Measurements from ENCODE around the gene GRID2.

Gene GRID2

DNA sequence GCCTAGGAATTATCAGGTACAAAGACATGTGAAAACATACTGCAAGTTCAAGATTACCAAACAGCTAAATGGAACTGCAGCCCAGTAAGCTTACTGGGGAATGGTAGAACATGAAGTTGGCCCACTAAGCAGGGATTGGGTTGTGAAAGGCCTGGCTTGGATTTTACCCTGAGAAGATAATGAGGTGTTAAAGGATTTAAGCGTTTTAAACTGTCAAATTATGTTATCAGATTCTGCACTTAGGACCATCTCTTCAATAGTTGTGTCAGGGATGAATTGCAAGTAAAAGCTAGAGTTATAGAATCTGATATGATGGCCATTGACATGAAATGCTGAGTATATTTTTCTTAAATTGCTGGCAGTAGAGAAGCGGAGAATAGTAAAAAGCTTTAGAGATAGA is 225.7 kb downstream of the GRID2 start:
- Histone ChIP-seq H2BK12ac (ENCODE audit: low read length) (no peak overlapping the region), H2BK120ac (ENCODE audit: insufficient read depth, low read length, poor library complexity) (no peak overlapping the region), H4K12ac (ENCODE audit: low read depth, low read length) (no peak overlapping the region), H2BK5ac (ENCODE audit: low read depth, low read length, poor library complexity) (no peak overlapping the region), H3K4me1 (ENCODE audit: control insufficient read depth in 1 of 2, insufficient read depth in 2 of 2, low read length in 2 of 2) (no peaks in the 10 kb centered on the region), H4K8ac (ENCODE audit: low read depth, low read length) (no peak overlapping the region), H3K36me3 (ENCODE audit: control insufficient read depth in 1 of 2, insufficient read depth in 2 of 2, low read length in 2 of 2) (no peaks in the 10 kb centered on the region), H3K18ac (ENCODE audit: low read length) (no peak overlapping the region), H3K14ac (ENCODE audit: low read length) (no peak overlapping the region), H2AFZ (ENCODE audit: insufficient read depth, low read length, poor library complexity) (no peak overlapping the region), H3K27ac (ENCODE audit: low read depth, low read length) (no peak overlapping the region), H3K4me3 (ENCODE audit: low read depth, low read length) (no peak overlapping the region), H3K4ac (ENCODE audit: low read depth, low read length) (no peak overlapping the region), H3K79me1 (ENCODE audit: low read length) (no peaks in the 10 kb centered on the region), H3K9me3 (ENCODE audit: insufficient read depth, low read depth, low read length) (no peaks in the 10 kb centered on the region), H3K23ac (ENCODE audit: low read length) (no peak overlapping the region), H3K79me2 (ENCODE audit: control insufficient read depth, insufficient read depth, low read length, poor library complexity) (no peaks in the 10 kb centered on the region), H3K9ac (ENCODE audit: low read length) (no peak overlapping the region), H3K4me2 (ENCODE audit: low read length) (no peak overlapping the region), H4K91ac (ENCODE audit: low read depth, low read length) (no peak overlapping the region), H2AK5ac (ENCODE audit: low read length) (no peak overlapping the region), H3K27me3 (ENCODE audit: insufficient read depth, low read length) (no peaks in the 10 kb centered on the region)
- WGBS (ENCODE audit: extremely low coverage, insufficient coverage, insufficient read length): no CpG with 5 or more reads among the region's 2 CpGs
- no peak for DNase-seq

DNA sequence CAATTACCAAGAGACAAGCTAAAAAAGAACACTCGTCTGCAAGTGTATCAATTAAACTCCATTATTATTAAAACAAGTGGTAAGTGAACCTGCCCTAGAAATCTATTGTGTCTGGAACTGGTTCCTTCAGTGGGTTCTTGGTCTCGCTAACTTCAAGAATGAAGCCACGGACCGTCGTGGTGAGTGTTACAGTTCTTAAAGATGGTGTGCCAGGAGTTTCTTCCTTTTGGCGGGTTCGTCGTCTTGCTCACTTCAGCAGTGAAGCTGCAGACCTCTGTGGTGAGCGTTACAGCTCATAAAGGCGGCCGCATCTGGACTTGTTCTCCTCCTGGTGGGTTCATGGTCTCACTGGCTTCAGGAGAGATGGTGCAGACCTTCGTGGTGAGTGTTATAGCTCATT is 231.8 kb downstream of the GRID2 start:
- Histone ChIP-seq H2AFZ (ENCODE audit: insufficient read depth, low read length, poor library complexity) (no peak overlapping the region), H3K9me3 (ENCODE audit: insufficient read depth, low read depth, low read length) (peaks cover 2% of the 10 kb centered on the region), H4K8ac (ENCODE audit: low read depth, low read length) (no peak overlapping the region), H3K9ac (ENCODE audit: low read length) (no peak overlapping the region), H3K4me3 (ENCODE audit: low read depth, low read length) (no peak overlapping the region), H3K79me2 (ENCODE audit: control insufficient read depth, insufficient read depth, low read length, poor library complexity) (no peaks in the 10 kb centered on the region), H2BK5ac (ENCODE audit: low read depth, low read length, poor library complexity) (no peak overlapping the region), H4K91ac (ENCODE audit: low read depth, low read length) (no peak overlapping the region), H3K14ac (ENCODE audit: low read length) (no peak overlapping the region), H3K18ac (ENCODE audit: low read length) (no peak overlapping the region), H3K36me3 (ENCODE audit: control insufficient read depth in 1 of 2, insufficient read depth in 2 of 2, low read length in 2 of 2) (peaks cover 0 to 3% of the 10 kb centered on the region in 2 experiments), H2AK5ac (ENCODE audit: low read length) (no peak overlapping the region), H4K12ac (ENCODE audit: low read depth, low read length) (no peak overlapping the region), H3K4me2 (ENCODE audit: low read length) (no peak overlapping the region), H3K23ac (ENCODE audit: low read length) (no peak overlapping the region), H3K27me3 (ENCODE audit: insufficient read depth, low read length) (no peaks in the 10 kb centered on the region), H2BK120ac (ENCODE audit: insufficient read depth, low read length, poor library complexity) (no peak overlapping the region), H3K4me1 (ENCODE audit: control insufficient read depth in 1 of 2, insufficient read depth in 2 of 2, low read length in 2 of 2) (no peaks in the 10 kb centered on the region), H3K79me1 (ENCODE audit: low read length) (no peaks in the 10 kb centered on the region), H3K27ac (ENCODE audit: low read depth, low read length) (no peak overlapping the region), H3K4ac (ENCODE audit: low read depth, low read length) (no peak overlapping the region), H2BK12ac (ENCODE audit: low read length) (no peak overlapping the region)
- no CpG with 5 or more reads among the region's 12 CpGs for WGBS (ENCODE audit: extremely low coverage, insufficient coverage, insufficient read length)
- DNase-seq: no peak

DNA sequence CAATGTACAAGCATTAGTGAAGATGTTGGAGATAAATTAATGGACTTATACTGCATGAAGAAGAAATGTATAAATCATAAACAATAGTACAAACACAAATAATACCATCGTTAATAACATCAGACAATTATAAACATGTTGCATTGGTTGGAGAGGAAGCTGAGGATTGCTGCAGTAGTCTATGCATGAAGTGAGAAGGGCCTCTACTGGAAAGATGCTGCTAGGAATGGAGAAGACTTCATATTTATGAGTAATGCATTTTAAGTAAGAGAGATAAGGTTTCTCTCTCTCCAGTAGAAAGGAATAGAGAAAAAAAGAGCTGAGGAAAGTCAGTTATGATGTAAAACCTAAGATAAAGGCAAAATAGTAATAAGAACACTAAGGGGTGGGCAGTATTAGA is 247.8 kb downstream of the GRID2 start:
- H3K27ac ChIP-seq (ENCODE audit: low read depth, low read length): no peak overlapping the region
- H3K27me3 ChIP-seq (ENCODE audit: insufficient read depth, low read length): no peaks in the 10 kb centered on the region
- no peaks in the 10 kb centered on the region for H3K9me3 ChIP-seq (ENCODE audit: insufficient read depth, low read depth, low read length)
- H4K91ac ChIP-seq (ENCODE audit: low read depth, low read length): no peak overlapping the region
- H4K12ac ChIP-seq (ENCODE audit: low read depth, low read length): no peak overlapping the region
- H3K18ac ChIP-seq (ENCODE audit: low read length): no peak overlapping the region
- no peak overlapping the region for H2BK120ac ChIP-seq (ENCODE audit: insufficient read depth, low read length, poor library complexity)
- no peak overlapping the region for H2AFZ ChIP-seq (ENCODE audit: insufficient read depth, low read length, poor library complexity)
- H3K4me1 ChIP-seq (ENCODE audit: control insufficient read depth in 1 of 2, insufficient read depth in 2 of 2, low read length in 2 of 2): no peaks in the 10 kb centered on the region
- H4K8ac ChIP-seq (ENCODE audit: low read depth, low read length): no peak overlapping the region
- no CpG with 5 or more reads among the region's 1 CpG for WGBS (ENCODE audit: extremely low coverage, insufficient coverage, insufficient read length)
- H3K4me3 ChIP-seq (ENCODE audit: low read depth, low read length): no peak overlapping the region
- no peak for DNase-seq
- no peak overlapping the region for H3K23ac ChIP-seq (ENCODE audit: low read length)
- H2BK5ac ChIP-seq (ENCODE audit: low read depth, low read length, poor library complexity): no peak overlapping the region
- no peak overlapping the region for H3K4me2 ChIP-seq (ENCODE audit: low read length)
- H3K36me3 ChIP-seq (ENCODE audit: control insufficient read depth in 1 of 2, insufficient read depth in 2 of 2, low read length in 2 of 2): no peaks in the 10 kb centered on the region
- no peak overlapping the region for H2BK12ac ChIP-seq (ENCODE audit: low read length)
- H3K4ac ChIP-seq (ENCODE audit: low read depth, low read length): no peak overlapping the region
- no peak overlapping the region for H2AK5ac ChIP-seq (ENCODE audit: low read length)
- H3K79me2 ChIP-seq (ENCODE audit: control insufficient read depth, insufficient read depth, low read length, poor library complexity): no peaks in the 10 kb centered on the region
- no peak overlapping the region for H3K14ac ChIP-seq (ENCODE audit: low read length)
- no peak overlapping the region for H3K9ac ChIP-seq (ENCODE audit: low read length)
- no peaks in the 10 kb centered on the region for H3K79me1 ChIP-seq (ENCODE audit: low read length)

DNA sequence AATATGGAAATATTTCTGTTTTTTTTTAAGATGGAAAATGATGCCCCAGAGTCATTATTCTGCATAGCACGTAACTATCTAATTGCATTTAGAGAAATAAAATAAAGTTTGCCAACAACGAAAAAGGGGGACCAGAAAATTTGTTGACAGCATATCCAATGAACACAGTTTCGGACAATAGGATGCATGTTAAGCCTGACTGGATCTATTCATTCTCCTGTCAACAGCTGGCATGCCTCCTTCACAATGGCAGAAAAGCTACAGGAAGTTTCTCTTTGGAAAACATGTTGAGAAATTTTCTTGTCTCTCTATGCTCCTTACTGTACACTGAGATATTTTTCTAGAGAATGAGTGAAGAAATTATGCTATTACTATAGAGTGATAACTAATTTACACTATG is 262.5 kb downstream of the GRID2 start:
- Histone ChIP-seq H4K8ac (ENCODE audit: low read depth, low read length) (no peak overlapping the region), H3K4ac (ENCODE audit: low read depth, low read length) (no peak overlapping the region), H3K79me2 (ENCODE audit: control insufficient read depth, insufficient read depth, low read length, poor library complexity) (no peaks in the 10 kb centered on the region), H3K18ac (ENCODE audit: low read length) (no peak overlapping the region), H4K12ac (ENCODE audit: low read depth, low read length) (no peak overlapping the region), H3K9ac (ENCODE audit: low read length) (no peak overlapping the region), H2AK5ac (ENCODE audit: low read length) (no peak overlapping the region), H3K79me1 (ENCODE audit: low read length) (no peaks in the 10 kb centered on the region), H3K4me3 (ENCODE audit: low read depth, low read length) (no peak overlapping the region), H3K14ac (ENCODE audit: low read length) (no peak overlapping the region), H3K4me1 (ENCODE audit: control insufficient read depth in 1 of 2, insufficient read depth in 2 of 2, low read length in 2 of 2) (no peaks in the 10 kb centered on the region), H4K91ac (ENCODE audit: low read depth, low read length) (no peak overlapping the region), H2BK12ac (ENCODE audit: low read length) (no peak overlapping the region), H3K4me2 (ENCODE audit: low read length) (no peak overlapping the region), H2AFZ (ENCODE audit: insufficient read depth, low read length, poor library complexity) (no peak overlapping the region), H2BK5ac (ENCODE audit: low read depth, low read length, poor library complexity) (no peak overlapping the region), H3K9me3 (ENCODE audit: insufficient read depth, low read depth, low read length) (no peaks in the 10 kb centered on the region), H2BK120ac (ENCODE audit: insufficient read depth, low read length, poor library complexity) (no peak overlapping the region), H3K23ac (ENCODE audit: low read length) (no peak overlapping the region), H3K36me3 (ENCODE audit: control insufficient read depth in 1 of 2, insufficient read depth in 2 of 2, low read length in 2 of 2) (no peaks in the 10 kb centered on the region), H3K27ac (ENCODE audit: low read depth, low read length) (no peak overlapping the region), H3K27me3 (ENCODE audit: insufficient read depth, low read length) (no peaks in the 10 kb centered on the region)
- no CpG with 5 or more reads among the region's 3 CpGs for WGBS (ENCODE audit: extremely low coverage, insufficient coverage, insufficient read length)
- no peak for DNase-seq

Measured in trophoblast cell (in vitro differentiated cells and primary cell).